WTC11 (cell line): ENCODE data around the gene CATSPERZ.

Source experiments
- NR3C1 ChIP-seq: sonication (generic); formaldehyde crosslinking; conservative IDR thresholded peaks from 2 replicates; pipeline ENCODE4 v1.8.1; 2023; ENCODE audit warnings: low read depth, mild to moderate bottlenecking, missing genetic modification reagents
- TF ChIP-seq, protein P1 (sequence below): fragments of 200-600 bp; IDR thresholded peaks from 2 replicates; pipeline ENCODE4 v1.8.0; 2022; ENCODE audit warnings: antibody characterized with exemption

DNA sequence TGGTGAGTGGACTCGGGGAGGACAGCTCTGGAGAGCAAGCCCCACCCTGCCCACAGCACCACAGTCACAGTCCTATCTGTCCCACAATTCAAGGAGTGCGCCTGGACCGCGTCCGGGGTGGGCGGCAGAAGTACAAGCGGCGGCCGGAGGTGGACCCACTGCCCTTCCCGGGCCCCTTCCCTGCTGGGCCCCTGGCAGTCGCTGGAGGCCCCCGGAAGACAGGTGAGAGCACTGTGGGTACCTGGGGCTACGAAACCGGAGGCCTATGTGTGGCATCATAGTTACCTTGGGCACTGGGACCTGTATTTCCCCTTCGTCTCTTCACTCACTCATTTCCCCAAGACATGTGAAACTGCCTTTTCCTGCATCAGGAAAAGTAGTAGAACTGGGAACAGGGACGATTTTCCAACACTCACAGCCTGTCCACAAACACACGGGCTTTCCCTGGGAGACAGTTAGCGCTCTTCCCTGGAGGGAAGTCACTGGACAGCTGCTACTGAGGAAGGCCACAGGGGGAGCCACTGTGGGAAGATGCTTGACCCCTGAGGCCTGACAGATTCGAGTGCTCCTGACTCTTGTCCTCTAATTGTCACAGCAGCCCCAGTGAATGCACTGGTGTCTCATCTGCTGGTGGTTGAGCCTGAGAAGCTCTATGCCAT is 14.1 kb downstream of the CATSPERZ start:
- TF ChIP-seq, protein P1, sequence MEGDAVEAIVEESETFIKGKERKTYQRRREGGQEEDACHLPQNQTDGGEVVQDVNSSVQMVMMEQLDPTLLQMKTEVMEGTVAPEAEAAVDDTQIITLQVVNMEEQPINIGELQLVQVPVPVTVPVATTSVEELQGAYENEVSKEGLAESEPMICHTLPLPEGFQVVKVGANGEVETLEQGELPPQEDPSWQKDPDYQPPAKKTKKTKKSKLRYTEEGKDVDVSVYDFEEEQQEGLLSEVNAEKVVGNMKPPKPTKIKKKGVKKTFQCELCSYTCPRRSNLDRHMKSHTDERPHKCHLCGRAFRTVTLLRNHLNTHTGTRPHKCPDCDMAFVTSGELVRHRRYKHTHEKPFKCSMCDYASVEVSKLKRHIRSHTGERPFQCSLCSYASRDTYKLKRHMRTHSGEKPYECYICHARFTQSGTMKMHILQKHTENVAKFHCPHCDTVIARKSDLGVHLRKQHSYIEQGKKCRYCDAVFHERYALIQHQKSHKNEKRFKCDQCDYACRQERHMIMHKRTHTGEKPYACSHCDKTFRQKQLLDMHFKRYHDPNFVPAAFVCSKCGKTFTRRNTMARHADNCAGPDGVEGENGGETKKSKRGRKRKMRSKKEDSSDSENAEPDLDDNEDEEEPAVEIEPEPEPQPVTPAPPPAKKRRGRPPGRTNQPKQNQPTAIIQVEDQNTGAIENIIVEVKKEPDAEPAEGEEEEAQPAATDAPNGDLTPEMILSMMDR = no peak; the same call in 1 of the 2 replicates
- no peak for TF ChIP-seq NR3C1 (CRISPR knock-in tag)
